IMR-90 (cell line): Measurements from ENCODE around the gene ZNF524. TPM values are rescaled to one million over a fixed set of nuclear protein-coding genes. Genes with fewer than 3 reads are reported as not detected.
A peak's percentile ranks its signal among the peaks of the same experiment; 100 is the strongest.

Experiments used
- ATAC-seq: fragments of 200-7000 bp; cut with Tn5 transposase; 2 replicates; pipeline ENCODE4 v1.9.1; 2020; ENCODE audit warnings: low read depth, mild to moderate bottlenecking, moderate library complexity
- BruUV-seq: library from RNA; stranded (reverse); fragments of 400-500 nt; replicated peaks from 2 replicates; lab custom pipeline; 2021; lab: Mats Ljungman, UMichigan
- CTCF ChIA-PET: fragments of 300-600 bp; formaldehyde crosslinking; extraction: SDS; loops from one replicate; lab custom pipeline; 2021; ENCODE audit warnings: antibody characterized with exemption; lab: Yijun Ruan, JAX
- POLR2A ChIA-PET: fragments of 300-600 bp; sonication (Branson Sonifier 250); formaldehyde crosslinking; loops from one replicate; lab custom pipeline; 2022; ENCODE audit warnings: antibody characterized with exemption; ENCODE audit not compliant: unreplicated experiment; lab: Charles Lee
- DNase-seq: peaks from one replicate; pipeline ENCODE4 v3.0.0; 2013
- H2AFZ ChIP-seq: replicated peaks from 2 replicates; pipeline ENCODE3; 2013; ENCODE audit warnings: low read length, mild to moderate bottlenecking; ENCODE audit not compliant: poor library complexity
- H2AK5ac ChIP-seq: 2 replicates; pipeline ENCODE4 v1.6.1; 2013; ENCODE audit warnings: low read depth, low read length, inconsistent platforms
- H2AK9ac ChIP-seq: replicated peaks from 2 replicates; pipeline ENCODE3; 2013; ENCODE audit warnings: mild to moderate bottlenecking, low read depth, low read length, moderate library complexity; ENCODE audit not compliant: poor library complexity
- H2BK120ac ChIP-seq: 2 replicates; pipeline ENCODE4 v1.6.1; 2013; ENCODE audit warnings: low read depth, low read length, inconsistent platforms
- H2BK15ac ChIP-seq: 3 replicates; pipeline ENCODE4 v1.6.1; 2013; ENCODE audit warnings: low read depth, low read length, inconsistent platforms
- H2BK20ac ChIP-seq: 2 replicates; pipeline ENCODE4 v1.6.1; 2013; ENCODE audit warnings: low read depth, mild to moderate bottlenecking, inconsistent platforms, low read length, moderate library complexity
- H2BK5ac ChIP-seq: 2 replicates; pipeline ENCODE4 v1.6.1; 2013; ENCODE audit warnings: mild to moderate bottlenecking, low read depth, low read length, inconsistent platforms; ENCODE audit not compliant: poor library complexity, severe bottlenecking
- H3K14ac ChIP-seq: replicated peaks from 2 replicates; pipeline ENCODE4 v1.6.1; 2013; ENCODE audit warnings: low read depth, low read length, inconsistent platforms
- H3K18ac ChIP-seq: 2 replicates; pipeline ENCODE4 v1.6.1; 2013; ENCODE audit warnings: low read depth, low read length, control low read depth
- H3K23ac ChIP-seq: 2 replicates; pipeline ENCODE4 v1.6.1; 2013; ENCODE audit warnings: low read depth, low read length, inconsistent platforms
- H3K27ac ChIP-seq: 2 replicates; pipeline ENCODE4 v1.5.1; 2013; ENCODE audit warnings: mild to moderate bottlenecking, control low read depth, low read length; ENCODE audit not compliant: insufficient read depth
- H3K27me3 ChIP-seq: 2 replicates; pipeline ENCODE4 v1.6.1; 2013; ENCODE audit warnings: low read length; ENCODE audit not compliant: control insufficient read depth, insufficient read depth
- H3K36me3 ChIP-seq: 2 replicates; pipeline ENCODE4 v1.6.1; 2013; ENCODE audit warnings: low read length, mixed read lengths; ENCODE audit not compliant: control insufficient read depth, insufficient read depth
- H3K4ac ChIP-seq: 2 replicates; pipeline ENCODE4 v1.6.1; 2013; ENCODE audit warnings: low read depth, low read length, inconsistent platforms
- H3K4me1 ChIP-seq: 2 replicates; pipeline ENCODE4 v1.6.1; 2013; ENCODE audit warnings: low read length, mixed read lengths; ENCODE audit not compliant: control insufficient read depth, insufficient read depth
- H3K4me2 ChIP-seq: 2 replicates; pipeline ENCODE4 v1.6.1; 2013; ENCODE audit warnings: low read depth, mild to moderate bottlenecking, control low read depth, low read length, moderate library complexity
- H3K4me3 ChIP-seq: 2 replicates; pipeline ENCODE4 v1.5.1; 2013; ENCODE audit warnings: low read depth, mild to moderate bottlenecking, control low read depth, low read length, moderate library complexity; ENCODE audit not compliant: insufficient read depth
- H3K56ac ChIP-seq: 2 replicates; pipeline ENCODE4 v1.6.1; 2013; ENCODE audit warnings: low read length, inconsistent platforms; ENCODE audit not compliant: insufficient read depth; ENCODE audit errors: extremely low read depth
- H3K79me1 ChIP-seq, 2 experiments: 2 replicates each; pipeline ENCODE4 v1.6.1; 2013; ENCODE audit warnings: low read length in 2 of 2, inconsistent platforms in 1 of 2, low read depth in 1 of 2
- H3K9ac ChIP-seq: 2 replicates; pipeline ENCODE4 v1.6.1; 2013; ENCODE audit warnings: low read depth, low read length, control low read depth
- H3K9me1 ChIP-seq: 2 replicates; pipeline ENCODE4 v1.6.1; 2013; ENCODE audit warnings: low read length, inconsistent platforms; ENCODE audit not compliant: insufficient read depth
- H3K9me3 ChIP-seq: 2 replicates; pipeline ENCODE4 v1.6.1; 2013; ENCODE audit warnings: low read length; ENCODE audit not compliant: control insufficient read depth, insufficient read depth
- H4K20me1 ChIP-seq: 2 replicates; pipeline ENCODE4 v1.6.1; 2013; ENCODE audit warnings: low read length, inconsistent platforms; ENCODE audit not compliant: insufficient read depth
- H4K5ac ChIP-seq: 2 replicates; pipeline ENCODE4 v1.6.1; 2013; ENCODE audit warnings: mild to moderate bottlenecking, low read depth, low read length, control low read depth
- H4K8ac ChIP-seq, 2 experiments: 2 replicates each; pipeline ENCODE4 v1.6.1; 2013; ENCODE audit warnings: low read depth in 2 of 2, low read length in 2 of 2, control low read depth in 1 of 2, inconsistent platforms in 1 of 2
- H4K91ac ChIP-seq: 2 replicates; pipeline ENCODE4 v1.6.1; 2013; ENCODE audit warnings: low read depth, low read length, inconsistent platforms; ENCODE audit not compliant: insufficient read depth
- MAZ ChIP-seq: IDR thresholded peaks from 2 replicates; pipeline ENCODE4 v1.6.1; 2012; ENCODE audit warnings: low read depth, mild to moderate bottlenecking, low read length, improper control_type of control experiment, moderate library complexity, borderline replicate concordance
- RAD21 ChIP-seq: IDR thresholded peaks from 2 replicates; pipeline ENCODE4 v1.6.1; 2012; ENCODE audit warnings: low read length, improper control_type of control experiment
- WGBS, 2 experiments: methylation state at CpG; one replicate each; pipeline versions ENCODE4 v1.1.5 to v1.1.7; 2013; ENCODE audit warnings: missing lambda C conversion rate in 2 of 2; ENCODE audit not compliant: insufficient read length in 1 of 2; ENCODE audit errors: extremely low coverage in 2 of 2; 5-methylcytosine and 5-hydroxymethylcytosine counted together
- dilution Hi-C: fragments of 300-500 bp; cut with HindIII; formaldehyde crosslinking; loops from one replicate; pipeline ENCODE4 v1.14.3; 2018; ENCODE audit warnings: low sequenced_read_pairs; ENCODE audit not compliant: unreplicated experiment
- in situ Hi-C: fragments of 300-500 bp; cut with MboI; formaldehyde crosslinking; loops from 3 replicates; pipeline ENCODE4 v1.14.3; 2019; ENCODE audit warnings: low sequenced_read_pairs, inconsistent platforms, mixed read lengths
- intact Hi-C: fragments of 100-400 bp; cut with micrococcal nuclease; formaldehyde crosslinking; loops from 2 replicates; pipeline ENCODE4 v1.10.0; 2022
- polyA plus RNA-seq, 3 experiments: library from polyadenylated mRNA; depleted of rRNA; stranded (reverse); fragments of >200 nt; gene quantifications; 2 replicates each; pipeline ENCODE4 v1.2.3, GENCODE V29; 2012; ENCODE audit warnings: low replicate concordance in 1 of 3
- total RNA-seq: library from RNA; depleted of rRNA; stranded (reverse); fragments of >200 nt; gene quantifications from 2 replicates; pipeline ENCODE4 v1.2.3, GENCODE V29; 2012

ZNF524 gene
- total and polyA plus RNA-seq, 2 of the 4 experiments (the other 2 are of a cell fraction): 2.3 to 6.6 TPM

- Histone ChIP-seq H3K79me1 (peaks cover 19 to 38% of the 10 kb centered on the region in 2 experiments), H3K4me3 (peak overlapping the region; percentile 56; the same call in 1 of the 2 replicates), H3K14ac (peak overlapping the region; percentile 77), H3K9me3 (no peaks in the 10 kb centered on the region), H3K9me1 (peaks cover 13% of the 10 kb centered on the region), H4K8ac (peak overlapping the region; percentile 48 to 85), H4K91ac (peak overlapping the region; percentile 86), H3K9ac (peak overlapping the region; percentile 85; the same call in 1 of the 2 replicates), H2BK5ac (peak overlapping the region; percentile 76), H3K4ac (peak overlapping the region; percentile 67), H2BK20ac (peak overlapping the region; percentile 38; the same call in 1 of the 2 replicates), H2BK120ac (peak overlapping the region; percentile 28; the same call in 1 of the 2 replicates), H4K5ac (peak overlapping the region; percentile 16), H3K56ac (peak overlapping the region; percentile 66; the same call in 1 of the 2 replicates), H3K36me3 (peaks cover 7% of the 10 kb centered on the region), H3K23ac (peak overlapping the region; percentile 69), H2BK15ac (peak overlapping the region; percentile 23; the same call in 1 of the 3 replicates), H3K4me2 (peak overlapping the region; percentile 89), H2AK5ac (peak overlapping the region; percentile 97), H2AK9ac (peak overlapping the region; percentile 98), H4K20me1 (peaks cover 11% of the 10 kb centered on the region; the same call in 1 of the 2 replicates), H3K18ac (no peak overlapping the region), H2AFZ (peak overlapping the region; percentile 86), H3K27ac (peak overlapping the region; percentile 53; the same call in 1 of the 2 replicates), H3K27me3 (no peaks in the 10 kb centered on the region), H3K4me1 (peaks cover 4% of the 10 kb centered on the region; the same call in 1 of the 2 replicates)
- ChIA-PET CTCF (no interaction called here), POLR2A (interaction anchor here (0.5 kb wide), 1 partner anchor 69 kb away, joined by 7 read pairs; no protein-coding TSS in a partner anchor)
- DNase-seq (no peak), ATAC-seq (no peak)
- dilution Hi-C loops (no loop called here), in situ Hi-C loops (no loop called here), intact Hi-C loops (no loop called here)
- TF ChIP-seq RAD21: no peak
- no peak for TF ChIP-seq MAZ
- 95% methylated on average over 4 of the region's 4 CpGs; no CpG with 5 or more reads in 1 of the 2 experiments for WGBS, 2 experiments
- BruUV-seq: no TSS peak
Measured at GRCh38 chr19:55601084-55601483, 996 bp downstream of the ZNF524 start.
